GM12873 (cell line): ENCODE data around the gene EYA2.

Experiments
- TF ChIP-seq, protein P1 (sequence below): IDR thresholded peaks from 2 replicates; pipeline ENCODE4 v1.5.1; 2012; ENCODE audit warnings: low read depth, mild to moderate bottlenecking, moderate library complexity, low read length, control low read depth; ENCODE audit not compliant: insufficient read depth; ENCODE audit errors: missing control alignments

The EYA2 gene

DNA sequence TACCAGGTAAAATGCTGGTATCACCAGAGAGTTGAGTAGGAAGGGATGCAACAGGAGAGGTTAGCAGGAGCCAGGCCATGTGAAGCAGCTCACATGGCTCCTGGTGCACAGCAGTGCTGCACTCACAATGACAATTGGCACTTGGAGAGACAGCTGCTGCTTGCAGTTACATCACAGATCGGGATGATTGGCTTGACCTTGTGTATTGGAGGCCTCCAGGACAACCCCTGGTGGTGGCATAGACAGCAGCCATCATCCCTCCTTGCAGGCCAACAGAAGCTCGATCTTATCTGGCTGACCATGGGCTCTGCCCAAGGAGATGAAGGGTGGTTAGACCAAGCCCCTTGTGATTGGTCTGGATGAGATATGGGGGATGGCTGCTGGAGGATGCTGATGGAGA is 73.0 kb downstream of the EYA2 start:
- TF ChIP-seq, protein P1, sequence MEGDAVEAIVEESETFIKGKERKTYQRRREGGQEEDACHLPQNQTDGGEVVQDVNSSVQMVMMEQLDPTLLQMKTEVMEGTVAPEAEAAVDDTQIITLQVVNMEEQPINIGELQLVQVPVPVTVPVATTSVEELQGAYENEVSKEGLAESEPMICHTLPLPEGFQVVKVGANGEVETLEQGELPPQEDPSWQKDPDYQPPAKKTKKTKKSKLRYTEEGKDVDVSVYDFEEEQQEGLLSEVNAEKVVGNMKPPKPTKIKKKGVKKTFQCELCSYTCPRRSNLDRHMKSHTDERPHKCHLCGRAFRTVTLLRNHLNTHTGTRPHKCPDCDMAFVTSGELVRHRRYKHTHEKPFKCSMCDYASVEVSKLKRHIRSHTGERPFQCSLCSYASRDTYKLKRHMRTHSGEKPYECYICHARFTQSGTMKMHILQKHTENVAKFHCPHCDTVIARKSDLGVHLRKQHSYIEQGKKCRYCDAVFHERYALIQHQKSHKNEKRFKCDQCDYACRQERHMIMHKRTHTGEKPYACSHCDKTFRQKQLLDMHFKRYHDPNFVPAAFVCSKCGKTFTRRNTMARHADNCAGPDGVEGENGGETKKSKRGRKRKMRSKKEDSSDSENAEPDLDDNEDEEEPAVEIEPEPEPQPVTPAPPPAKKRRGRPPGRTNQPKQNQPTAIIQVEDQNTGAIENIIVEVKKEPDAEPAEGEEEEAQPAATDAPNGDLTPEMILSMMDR = no peak

DNA sequence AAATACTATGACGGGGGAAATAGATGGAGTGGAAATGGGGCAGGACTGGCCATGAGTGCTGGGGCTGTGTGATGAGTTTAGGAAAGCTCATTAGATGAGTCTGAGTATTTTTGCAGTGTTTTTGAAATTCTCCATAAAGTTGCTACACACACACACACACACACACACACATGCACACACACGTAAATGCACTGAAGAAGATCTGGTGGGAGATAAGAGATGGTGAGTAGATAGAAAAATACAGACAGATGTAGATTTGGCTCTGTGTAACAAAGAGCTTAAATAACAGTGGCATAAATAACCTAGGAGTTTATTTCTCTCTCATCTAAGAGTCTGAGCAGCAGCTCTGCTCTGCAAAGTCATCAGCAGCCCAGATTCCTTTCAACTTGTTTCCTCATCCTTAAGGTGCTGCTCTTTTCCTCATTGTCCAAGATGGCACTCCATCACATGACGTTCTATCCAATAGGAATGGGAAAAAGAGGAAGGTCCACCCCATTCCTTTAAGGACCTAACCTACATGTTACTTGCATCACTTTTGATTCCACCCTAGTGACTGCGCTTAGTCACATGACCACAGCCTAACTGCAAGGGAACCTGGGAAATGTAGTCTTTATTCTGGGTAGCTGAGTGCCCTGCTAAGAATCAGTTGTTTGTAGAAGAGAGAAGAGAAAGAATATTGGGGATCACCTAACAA is 76.4 kb downstream of the EYA2 start:
- TF ChIP-seq, protein P1 = no peak

DNA sequence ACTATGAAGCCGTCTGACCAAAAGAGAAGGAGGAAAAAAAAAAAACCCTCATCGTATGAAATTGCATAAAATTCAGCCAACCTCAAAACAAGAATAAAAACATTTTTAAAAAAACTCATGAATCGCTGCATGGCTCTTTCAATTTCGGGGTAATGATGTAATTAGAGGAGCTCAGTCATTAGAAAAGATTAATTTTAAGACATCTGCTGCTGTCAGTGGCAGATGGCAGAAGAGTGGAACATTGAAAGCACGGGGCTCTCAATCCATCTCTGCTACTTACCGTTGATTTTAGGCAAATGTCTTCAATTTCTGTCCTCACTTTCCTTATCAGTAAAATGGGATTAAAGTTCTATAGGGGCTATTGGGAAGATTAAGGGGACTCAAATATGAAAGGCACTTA is 79.1 kb downstream of the EYA2 start:
- TF ChIP-seq, protein P1 = no peak

DNA sequence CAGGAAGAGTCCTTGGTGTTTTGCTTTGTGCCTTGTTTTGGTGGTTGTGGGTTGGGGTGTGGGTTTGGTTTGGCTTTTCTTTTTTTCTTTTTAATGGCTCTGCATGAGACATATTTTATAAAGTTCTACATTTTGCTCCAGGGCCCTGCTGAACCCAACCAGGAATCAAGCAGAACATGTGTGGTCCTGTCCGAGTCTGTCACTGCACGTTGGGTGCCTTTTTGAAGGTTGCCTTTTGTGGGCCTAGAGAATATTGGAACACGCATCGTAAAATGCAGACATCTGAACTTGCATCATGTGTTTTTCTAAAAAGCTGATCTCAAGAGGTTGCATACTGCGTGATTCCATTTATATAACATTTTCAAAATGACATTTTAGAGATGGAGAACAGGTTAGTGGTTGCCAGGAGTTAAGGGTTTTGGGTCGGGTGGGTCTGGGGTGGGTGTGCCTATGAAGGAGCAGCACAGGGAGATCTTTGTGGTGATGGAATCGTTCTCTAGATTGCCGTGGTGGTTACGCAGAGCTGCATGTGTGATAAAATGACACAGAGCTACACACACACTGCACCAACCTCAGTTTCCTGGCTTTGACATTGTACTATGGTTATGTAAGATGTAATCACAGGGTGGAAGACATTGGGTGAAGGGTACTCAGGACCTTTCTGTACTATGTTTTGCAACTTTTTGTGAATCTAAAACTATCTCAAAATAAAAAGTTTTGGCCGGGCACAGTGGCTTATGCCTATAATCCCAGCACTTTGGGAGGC is 80.2 kb downstream of the EYA2 start:
- TF ChIP-seq, protein P1 = no peak

DNA sequence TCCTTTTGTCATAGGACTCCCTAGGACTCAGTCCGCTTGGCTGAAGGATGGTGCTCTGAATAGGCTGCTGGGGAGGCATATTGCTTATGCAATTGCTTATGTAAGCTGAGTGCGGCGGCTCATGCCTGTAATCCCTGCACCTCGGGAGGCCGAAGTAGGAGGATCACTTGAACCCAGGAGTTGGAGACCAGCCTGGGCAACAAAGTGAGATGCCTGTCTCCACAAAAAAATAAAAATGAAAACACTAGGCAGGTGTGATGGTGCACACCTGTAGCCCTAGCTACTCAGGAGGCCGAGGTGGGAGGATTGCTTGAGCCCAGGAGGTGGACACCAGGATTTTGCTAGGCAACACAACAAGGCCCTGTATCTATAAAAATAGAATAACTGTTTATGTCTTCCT is 81.3 kb downstream of the EYA2 start:
- TF ChIP-seq, protein P1 = no peak

DNA sequence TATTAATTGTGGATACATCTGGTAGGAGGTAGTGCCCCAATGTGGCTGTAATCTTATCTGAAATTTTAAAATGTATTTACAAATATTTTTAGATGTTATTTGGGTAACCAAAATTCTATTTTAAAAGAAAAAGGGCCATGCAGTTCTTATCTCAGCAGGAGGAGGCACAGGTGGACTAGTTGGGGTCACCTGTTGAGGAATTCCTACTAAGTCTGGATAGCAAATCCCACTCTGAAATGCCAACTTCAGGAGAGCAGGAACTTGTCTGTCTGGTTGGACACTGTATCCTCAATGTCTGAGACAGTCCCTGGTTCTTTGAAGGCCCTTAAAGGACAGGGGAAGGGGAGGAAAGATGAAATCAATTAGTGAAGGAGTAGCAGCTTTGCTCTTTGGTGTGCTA is 82.6 kb downstream of the EYA2 start:
- TF ChIP-seq, protein P1 = no peak

DNA sequence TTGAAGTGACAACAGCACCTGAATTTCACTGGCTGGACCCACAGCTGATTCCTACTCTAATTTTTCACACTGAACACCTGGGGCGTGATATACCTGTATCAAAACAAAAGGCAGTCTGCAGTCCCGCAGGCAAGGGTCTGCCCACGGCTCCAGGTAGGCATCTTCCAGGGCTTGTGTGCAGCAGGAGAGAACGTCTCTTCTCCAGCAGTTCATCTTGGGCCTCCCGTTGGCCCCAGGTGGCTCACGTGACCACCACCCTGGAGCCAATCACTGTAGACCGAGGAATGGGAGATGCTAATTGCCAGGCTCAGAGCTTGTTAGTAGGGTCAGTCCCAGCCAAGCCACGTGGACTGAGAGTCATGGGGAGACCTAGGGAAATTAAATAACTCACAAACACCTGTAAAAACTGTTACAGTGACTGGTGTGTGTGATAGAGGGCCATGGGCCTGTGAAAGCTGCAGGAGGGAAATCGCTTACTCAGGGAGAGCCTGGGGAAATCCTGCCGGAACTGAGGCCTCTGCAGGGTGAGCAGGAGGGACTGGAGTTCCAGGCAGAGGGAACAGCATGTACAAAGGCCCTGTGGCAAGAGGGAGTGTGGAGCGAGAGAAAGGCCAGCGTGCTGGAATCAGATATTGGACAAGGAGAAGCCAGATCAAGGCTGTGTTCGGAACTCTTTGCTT is 83.4 kb downstream of the EYA2 start:
- TF ChIP-seq, protein P1 = no peak
